SIG-M5 treated with dmso at 0.1 percent for 504 hours (cell line): Measurements from ENCODE around the gene RIN3.

Experiments used
- DNase-seq: peaks from one replicate; lab custom pipeline; 2025; ENCODE audit not compliant: unreplicated experiment; lab: John Stamatoyannopoulos, UW

RIN3 gene

GRCh38 chr14:92595267-92595666 is 81.7 kb downstream of the RIN3 start:
- DNase-seq, result no peak

- no peak for DNase-seq
Observed at GRCh38 chr14:92596331-92596907, 82.8 kb downstream of the RIN3 start.

- DNase-seq, result no peak
Observed at GRCh38 chr14:92597906-92598905, 84.6 kb downstream of the RIN3 start.

GRCh38 chr14:92599811-92600210 is 86.2 kb downstream of the RIN3 start:
- no peak for DNase-seq

GRCh38 chr14:92600318-92601053 is 86.9 kb downstream of the RIN3 start:
- DNase-seq, result peak; percentile 49

GRCh38 chr14:92601131-92601710 is 87.6 kb downstream of the RIN3 start:
- no peak for DNase-seq

- DNase-seq, result no peak
Observed at GRCh38 chr14:92601757-92602417, 88.3 kb downstream of the RIN3 start.

GRCh38 chr14:92603309-92604242 is 90.0 kb downstream of the RIN3 start:
- no peak for DNase-seq

GRCh38 chr14:92605274-92605940 is 91.8 kb downstream of the RIN3 start:
- DNase-seq, result no peak

GRCh38 chr14:92607251-92607650 is 93.7 kb downstream of the RIN3 start:
- DNase-seq, result no peak

- no peak for DNase-seq
Observed at GRCh38 chr14:92607702-92608429, 94.3 kb downstream of the RIN3 start.

- no peak for DNase-seq
Observed at GRCh38 chr14:92609955-92610354, 96.4 kb downstream of the RIN3 start.

- DNase-seq, result no peak
Observed at GRCh38 chr14:92610849-92611271, 97.3 kb downstream of the RIN3 start.

- DNase-seq, result peak; percentile 18
Observed at GRCh38 chr14:92613008-92613658, 99.6 kb downstream of the RIN3 start.

- no peak for DNase-seq
Observed at GRCh38 chr14:92613681-92614260, 100.2 kb downstream of the RIN3 start.

GRCh38 chr14:92615451-92615850 is 101.9 kb downstream of the RIN3 start:
- no peak for DNase-seq

GRCh38 chr14:92616178-92616577 is 102.6 kb downstream of the RIN3 start:
- no peak for DNase-seq

- no peak for DNase-seq
Observed at GRCh38 chr14:92617581-92617980, 104.0 kb downstream of the RIN3 start.
